ENCODE data around the gene SLX9.

DNA sequence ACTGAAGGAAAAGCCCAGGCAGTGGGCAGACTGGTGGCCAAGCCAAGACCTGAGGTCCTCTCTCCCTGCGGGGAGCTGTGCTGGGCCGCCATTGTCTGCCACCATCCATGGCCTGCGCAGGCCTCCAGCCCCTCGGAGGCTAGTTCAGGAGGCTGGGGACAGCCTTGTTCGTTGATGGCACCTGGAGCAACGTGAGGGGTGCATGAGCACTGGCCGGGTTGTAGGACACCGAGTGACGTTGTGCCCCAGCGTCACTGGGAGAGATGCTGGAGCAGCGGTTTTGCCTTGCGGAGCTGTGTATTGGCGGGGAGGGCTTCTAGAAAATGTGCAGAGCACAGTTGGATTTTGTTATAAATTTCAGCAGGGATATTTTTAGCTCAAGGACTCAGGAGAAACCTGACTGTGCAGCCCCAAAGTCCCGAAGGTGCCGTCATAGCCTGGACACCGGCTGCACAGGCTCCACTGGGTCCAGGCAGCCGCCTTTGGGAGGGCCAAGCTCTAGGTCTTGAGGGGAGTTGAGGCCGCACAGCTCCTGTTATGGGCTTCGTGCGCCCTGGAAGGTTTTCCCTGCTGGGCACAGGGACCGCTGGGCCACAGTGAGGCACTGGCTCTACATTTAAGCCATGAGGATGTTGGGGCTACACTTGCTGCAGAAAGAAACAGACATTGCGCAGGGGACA, 86.4 kb downstream of the SLX9 start:
- TF ChIP-seq, protein P1, sequence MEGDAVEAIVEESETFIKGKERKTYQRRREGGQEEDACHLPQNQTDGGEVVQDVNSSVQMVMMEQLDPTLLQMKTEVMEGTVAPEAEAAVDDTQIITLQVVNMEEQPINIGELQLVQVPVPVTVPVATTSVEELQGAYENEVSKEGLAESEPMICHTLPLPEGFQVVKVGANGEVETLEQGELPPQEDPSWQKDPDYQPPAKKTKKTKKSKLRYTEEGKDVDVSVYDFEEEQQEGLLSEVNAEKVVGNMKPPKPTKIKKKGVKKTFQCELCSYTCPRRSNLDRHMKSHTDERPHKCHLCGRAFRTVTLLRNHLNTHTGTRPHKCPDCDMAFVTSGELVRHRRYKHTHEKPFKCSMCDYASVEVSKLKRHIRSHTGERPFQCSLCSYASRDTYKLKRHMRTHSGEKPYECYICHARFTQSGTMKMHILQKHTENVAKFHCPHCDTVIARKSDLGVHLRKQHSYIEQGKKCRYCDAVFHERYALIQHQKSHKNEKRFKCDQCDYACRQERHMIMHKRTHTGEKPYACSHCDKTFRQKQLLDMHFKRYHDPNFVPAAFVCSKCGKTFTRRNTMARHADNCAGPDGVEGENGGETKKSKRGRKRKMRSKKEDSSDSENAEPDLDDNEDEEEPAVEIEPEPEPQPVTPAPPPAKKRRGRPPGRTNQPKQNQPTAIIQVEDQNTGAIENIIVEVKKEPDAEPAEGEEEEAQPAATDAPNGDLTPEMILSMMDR (IDR thresholded peaks at IDR 0.05), result no peak
- TF ChIP-seq EZH2 (IDR thresholded peaks at IDR 0.05; ENCODE audit: borderline replicate concordance, insufficient read depth, low read depth, low read length, poor library complexity, severe bottlenecking), result no peak
